ENCODE data around the gene CACFD1.

DNA sequence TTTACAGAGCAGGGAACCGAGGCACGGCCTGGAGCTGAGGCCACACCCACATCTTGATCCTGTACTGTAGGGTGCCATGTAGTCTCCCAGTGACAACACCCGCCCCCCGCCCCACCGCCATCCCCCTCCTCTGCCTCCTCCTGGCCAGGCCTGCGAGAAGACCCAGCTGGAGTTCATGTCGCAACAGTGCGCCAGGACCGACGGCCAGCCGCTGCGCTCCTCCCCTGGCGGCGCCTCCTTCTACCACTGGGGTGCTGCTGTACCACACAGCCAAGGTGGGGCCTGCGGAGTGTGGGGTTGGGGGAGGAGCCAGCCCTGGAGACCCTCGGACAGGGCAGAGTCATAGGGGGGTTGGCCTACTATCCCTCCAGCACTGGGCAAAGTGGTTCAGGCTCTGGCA lies 23.1 kb upstream of the CACFD1 start:
- TF ChIP-seq, protein P1, sequence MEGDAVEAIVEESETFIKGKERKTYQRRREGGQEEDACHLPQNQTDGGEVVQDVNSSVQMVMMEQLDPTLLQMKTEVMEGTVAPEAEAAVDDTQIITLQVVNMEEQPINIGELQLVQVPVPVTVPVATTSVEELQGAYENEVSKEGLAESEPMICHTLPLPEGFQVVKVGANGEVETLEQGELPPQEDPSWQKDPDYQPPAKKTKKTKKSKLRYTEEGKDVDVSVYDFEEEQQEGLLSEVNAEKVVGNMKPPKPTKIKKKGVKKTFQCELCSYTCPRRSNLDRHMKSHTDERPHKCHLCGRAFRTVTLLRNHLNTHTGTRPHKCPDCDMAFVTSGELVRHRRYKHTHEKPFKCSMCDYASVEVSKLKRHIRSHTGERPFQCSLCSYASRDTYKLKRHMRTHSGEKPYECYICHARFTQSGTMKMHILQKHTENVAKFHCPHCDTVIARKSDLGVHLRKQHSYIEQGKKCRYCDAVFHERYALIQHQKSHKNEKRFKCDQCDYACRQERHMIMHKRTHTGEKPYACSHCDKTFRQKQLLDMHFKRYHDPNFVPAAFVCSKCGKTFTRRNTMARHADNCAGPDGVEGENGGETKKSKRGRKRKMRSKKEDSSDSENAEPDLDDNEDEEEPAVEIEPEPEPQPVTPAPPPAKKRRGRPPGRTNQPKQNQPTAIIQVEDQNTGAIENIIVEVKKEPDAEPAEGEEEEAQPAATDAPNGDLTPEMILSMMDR (IDR thresholded peaks at IDR 0.05): no peak
- TF ChIP-seq ZFX (IDR thresholded peaks at IDR 0.05; ENCODE audit: borderline replicate concordance): no peak
